Natural killer cell (primary cell): Measurements from ENCODE around the gene CRYGA. TPM values are rescaled to one million over a fixed set of nuclear protein-coding genes. Genes with fewer than 3 reads are reported as not detected.

Experiments used
- ATAC-seq, 3 donors: fragments of 150-1000 bp in 2 of 3; fragments of 200-7000 bp in 1 of 3; cut with Tn5 transposase; 1 replicate in 1 of 3; 2 replicates in 2 of 3; pipeline ENCODE4 v1.10.0; 2021; ENCODE audit warnings: mild to moderate bottlenecking in 2 of 3, moderate library complexity in 2 of 3
- DNase-seq, 2 donors: peaks; one replicate each; pipeline versions ENCODE4 v3.0.0 to v3.0.0-alpha.2; 2013 to 2021; ENCODE audit warnings: mixed read lengths in 1 of 2
- H3K27ac ChIP-seq: one replicate; pipeline ENCODE4 v1.5.1; 2013; ENCODE audit warnings: mild to moderate bottlenecking, low read length
- H3K27me3 ChIP-seq: one replicate; pipeline ENCODE4 v1.6.1; 2013; ENCODE audit warnings: low read length; ENCODE audit not compliant: control insufficient read depth, insufficient read depth
- H3K36me3 ChIP-seq: one replicate; pipeline ENCODE4 v1.6.1; 2013; ENCODE audit warnings: low read length; ENCODE audit not compliant: control insufficient read depth, insufficient read depth
- H3K4me1 ChIP-seq: one replicate; pipeline ENCODE4 v1.6.1; 2013; ENCODE audit warnings: low read length; ENCODE audit not compliant: control insufficient read depth, insufficient read depth
- H3K4me3 ChIP-seq: one replicate; pipeline ENCODE4 v1.5.1; 2013; ENCODE audit warnings: low read length
- H3K9me3 ChIP-seq: one replicate; pipeline ENCODE4 v1.6.1; 2013; ENCODE audit warnings: low read length; ENCODE audit not compliant: control insufficient read depth, insufficient read depth
- H3K27ac Mint-ChIP-seq, 2 donors: one replicate each; pipeline ENCODE4 v1.8.0; 2022; ENCODE audit warnings: mild to moderate bottlenecking in 2 of 2, mixed read lengths in 2 of 2, moderate library complexity in 1 of 2
- H3K27me3 Mint-ChIP-seq, 2 donors: one replicate each; pipeline ENCODE4 v1.8.0; 2022; ENCODE audit warnings: low read depth in 2 of 2, mixed read lengths in 2 of 2
- H3K36me3 Mint-ChIP-seq: one replicate; pipeline ENCODE4 v1.8.0; 2022; ENCODE audit warnings: mixed read lengths
- H3K4me1 Mint-ChIP-seq, 2 donors: one replicate each; pipeline ENCODE4 v1.8.0; 2022; ENCODE audit warnings: mixed read lengths in 2 of 2
- H3K4me3 Mint-ChIP-seq: one replicate; pipeline ENCODE4 v1.8.0; 2022; ENCODE audit warnings: mild to moderate bottlenecking, moderate library complexity, mixed read lengths
- H3K9me3 Mint-ChIP-seq, 2 donors: one replicate each; pipeline ENCODE4 v1.8.0; 2022; ENCODE audit warnings: mixed read lengths in 2 of 2
- WGBS: methylation state at CpG from one replicate; pipeline ENCODE4 v1.1.7; 2013; ENCODE audit warnings: missing lambda C conversion rate; ENCODE audit not compliant: insufficient coverage; 5-methylcytosine and 5-hydroxymethylcytosine counted together
- intact Hi-C: fragments of 100-400 bp; cut with micrococcal nuclease; formaldehyde crosslinking; loops from one replicate; pipeline ENCODE4 v1.14.2; 2022
- total RNA-seq, 4 donors: library from RNA; stranded (reverse); fragments of 120-200 nt in 1 of 4; gene quantifications; one replicate each; pipeline versions ENCODE4 v1.2.3 to v1.2.4, GENCODE V29; 2013 to 2022
- TF ChIP-seq, protein P1 (sequence below): fragments of 200-600 bp; IDR thresholded peaks from one replicate; pipeline ENCODE4 v1.8.0; 2022; ENCODE audit warnings: antibody characterized with exemption

Gene CRYGA
- total RNA-seq, 3 donors from 2014 or later (not counting 1 experiment from before 2014, with no cell fraction given): not detected

DNA sequence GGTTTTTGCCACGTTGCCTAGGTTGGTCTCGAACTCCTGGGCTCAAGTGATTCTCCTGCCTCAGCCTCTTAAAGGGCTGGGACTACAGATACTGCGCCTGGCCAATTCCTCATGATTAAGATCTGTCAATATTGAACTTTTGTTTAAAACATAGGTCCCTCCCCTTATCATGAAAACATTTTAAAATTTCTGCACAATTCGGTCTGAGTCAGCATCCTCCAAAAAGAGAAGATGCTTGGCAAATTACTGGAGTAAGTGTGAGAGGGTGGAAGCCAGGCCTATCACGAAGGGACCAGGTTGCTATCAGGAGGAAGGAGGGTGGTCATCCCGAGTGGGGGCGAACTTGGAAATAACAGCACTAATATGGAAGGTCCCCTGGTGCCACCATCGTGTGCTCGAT lies 10.8 kb upstream of the CRYGA start:
- H3K36me3 Mint-ChIP-seq: no peaks in the 10 kb centered on the region
- Histone ChIP-seq H3K36me3 (no peaks in the 10 kb centered on the region), H3K27ac (no peak overlapping the region), H3K4me3 (no peak overlapping the region), H3K9me3 (no peaks in the 10 kb centered on the region), H3K4me1 (no peaks in the 10 kb centered on the region), H3K27me3 (no peaks in the 10 kb centered on the region)
- no peak overlapping the region for H3K27ac Mint-ChIP-seq
- H3K4me3 Mint-ChIP-seq: no peak overlapping the region
- peaks cover 7 to 14% of the 10 kb centered on the region in 2 donors for H3K27me3 Mint-ChIP-seq
- no peaks in the 10 kb centered on the region for H3K9me3 Mint-ChIP-seq
- 89% methylated on average over 9 of the region's 9 CpGs for WGBS
- peaks cover 0 to 10% of the 10 kb centered on the region in 2 donors for H3K4me1 Mint-ChIP-seq
- intact Hi-C loops: no loop called here
- ATAC-seq (no peak), DNase-seq (no peak)
- TF ChIP-seq, protein P1, sequence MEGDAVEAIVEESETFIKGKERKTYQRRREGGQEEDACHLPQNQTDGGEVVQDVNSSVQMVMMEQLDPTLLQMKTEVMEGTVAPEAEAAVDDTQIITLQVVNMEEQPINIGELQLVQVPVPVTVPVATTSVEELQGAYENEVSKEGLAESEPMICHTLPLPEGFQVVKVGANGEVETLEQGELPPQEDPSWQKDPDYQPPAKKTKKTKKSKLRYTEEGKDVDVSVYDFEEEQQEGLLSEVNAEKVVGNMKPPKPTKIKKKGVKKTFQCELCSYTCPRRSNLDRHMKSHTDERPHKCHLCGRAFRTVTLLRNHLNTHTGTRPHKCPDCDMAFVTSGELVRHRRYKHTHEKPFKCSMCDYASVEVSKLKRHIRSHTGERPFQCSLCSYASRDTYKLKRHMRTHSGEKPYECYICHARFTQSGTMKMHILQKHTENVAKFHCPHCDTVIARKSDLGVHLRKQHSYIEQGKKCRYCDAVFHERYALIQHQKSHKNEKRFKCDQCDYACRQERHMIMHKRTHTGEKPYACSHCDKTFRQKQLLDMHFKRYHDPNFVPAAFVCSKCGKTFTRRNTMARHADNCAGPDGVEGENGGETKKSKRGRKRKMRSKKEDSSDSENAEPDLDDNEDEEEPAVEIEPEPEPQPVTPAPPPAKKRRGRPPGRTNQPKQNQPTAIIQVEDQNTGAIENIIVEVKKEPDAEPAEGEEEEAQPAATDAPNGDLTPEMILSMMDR: no peak

DNA sequence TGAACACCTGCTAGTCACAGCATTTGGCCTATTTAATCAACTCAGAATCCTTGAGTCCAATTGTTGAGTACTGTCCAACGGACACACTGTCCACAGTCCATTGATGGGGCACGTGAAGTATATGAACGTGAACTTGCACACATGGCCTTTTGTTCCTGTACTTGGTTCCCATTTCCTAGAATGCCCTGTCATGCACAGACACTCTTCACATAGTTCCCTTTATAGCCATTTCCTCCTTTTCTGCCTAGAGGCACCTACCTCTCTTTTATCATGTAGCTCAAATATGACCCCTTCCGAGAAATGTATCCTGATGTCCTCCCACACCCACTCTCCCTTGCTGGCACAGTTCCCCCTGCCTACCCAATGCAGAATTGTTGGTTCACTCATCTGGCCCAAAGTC lies 8.7 kb upstream of the CRYGA start:
- H3K9me3 Mint-ChIP-seq: no peaks in the 10 kb centered on the region
- DNase-seq (no peak), ATAC-seq (no peak)
- Histone ChIP-seq H3K27me3 (no peaks in the 10 kb centered on the region), H3K4me3 (no peak overlapping the region), H3K36me3 (no peaks in the 10 kb centered on the region), H3K9me3 (no peaks in the 10 kb centered on the region), H3K4me1 (no peaks in the 10 kb centered on the region), H3K27ac (no peak overlapping the region)
- H3K27ac Mint-ChIP-seq: no peak overlapping the region
- no peak overlapping the region for H3K4me3 Mint-ChIP-seq
- intact Hi-C loops: no loop called here
- WGBS: 22% methylated on average over 4 of the region's 4 CpGs
- TF ChIP-seq, protein P1: no peak
- H3K27me3 Mint-ChIP-seq: peaks cover 9 to 14% of the 10 kb centered on the region in 2 donors
- peaks cover 0 to 10% of the 10 kb centered on the region in 2 donors for H3K4me1 Mint-ChIP-seq
- no peaks in the 10 kb centered on the region for H3K36me3 Mint-ChIP-seq

DNA sequence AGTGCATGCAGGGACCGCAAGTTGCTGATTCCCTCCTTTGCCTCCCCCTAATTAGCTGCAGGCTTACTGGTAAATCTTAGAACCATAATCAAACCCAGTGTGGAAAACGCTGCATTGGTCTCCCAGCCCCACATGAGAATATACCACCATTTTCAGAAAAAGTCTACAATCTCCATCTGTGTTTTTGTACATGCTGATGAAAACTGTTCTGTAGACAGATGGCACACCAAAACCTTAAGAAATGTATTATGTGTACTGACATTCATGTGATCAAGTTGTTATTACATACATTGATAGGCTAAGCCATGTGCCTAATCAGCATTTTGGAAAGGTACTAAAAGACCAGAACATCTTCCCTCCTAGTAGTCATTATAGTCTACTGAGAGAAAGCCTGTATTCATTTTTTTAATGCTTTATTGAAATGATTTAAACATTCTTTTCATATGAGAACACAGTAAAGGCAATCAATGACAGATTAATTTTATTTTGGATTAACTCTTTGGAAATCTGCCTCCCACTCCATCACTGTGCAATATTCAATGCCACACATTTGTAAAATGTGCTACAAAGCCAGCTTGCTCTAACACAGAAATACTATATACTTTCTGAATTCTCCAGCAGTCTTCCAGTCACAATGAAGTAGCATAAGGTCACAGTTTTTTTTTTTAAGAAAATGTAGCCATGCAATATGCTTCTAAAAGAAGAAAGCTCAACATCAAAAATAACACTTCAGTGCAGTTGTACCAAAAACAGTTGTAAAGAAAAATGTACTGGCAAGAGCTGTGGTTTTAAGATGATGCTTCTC lies 1.8 kb upstream of the CRYGA start:
- H3K27me3 ChIP-seq: no peaks in the 10 kb centered on the region
- H3K27ac ChIP-seq: no peak overlapping the region
- H3K27ac Mint-ChIP-seq: no peak overlapping the region
- DNase-seq (no peak), ATAC-seq (no peak)
- no peaks in the 10 kb centered on the region for H3K36me3 ChIP-seq
- WGBS: 91% methylated on average over 2 of the region's 2 CpGs
- intact Hi-C loops: no loop called here
- no peaks in the 10 kb centered on the region for H3K36me3 Mint-ChIP-seq
- no peaks in the 10 kb centered on the region for H3K9me3 ChIP-seq
- no peak overlapping the region for H3K4me3 ChIP-seq
- H3K9me3 Mint-ChIP-seq: no peaks in the 10 kb centered on the region
- TF ChIP-seq, protein P1: no peak
- no peaks in the 10 kb centered on the region for H3K4me1 Mint-ChIP-seq
- no peaks in the 10 kb centered on the region for H3K4me1 ChIP-seq
- peaks cover 8 to 9% of the 10 kb centered on the region in 2 donors for H3K27me3 Mint-ChIP-seq
- H3K4me3 Mint-ChIP-seq: no peak overlapping the region

DNA sequence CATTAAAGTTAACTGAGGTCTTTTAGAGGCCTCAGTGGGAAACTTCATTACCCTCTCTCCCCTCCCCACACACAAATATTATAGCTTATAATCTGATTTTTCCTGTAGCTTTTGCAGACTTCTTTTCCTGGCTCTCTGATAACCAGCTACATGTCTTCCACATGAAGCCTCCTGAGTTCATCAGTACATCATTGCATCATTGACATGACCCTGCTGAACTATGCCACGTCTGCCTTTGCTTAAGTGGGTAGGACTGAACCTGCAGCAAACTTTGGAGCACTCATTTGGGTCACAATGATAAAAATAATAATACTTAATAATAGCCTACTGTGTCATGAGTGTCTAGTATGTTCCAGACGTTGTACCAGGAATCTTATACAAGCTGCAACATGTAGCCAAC lies 7.0 kb downstream of the CRYGA start:
- H3K27me3 Mint-ChIP-seq: peaks cover 0 to 3% of the 10 kb centered on the region in 2 donors
- DNase-seq (no peak), ATAC-seq (no peak)
- no peaks in the 10 kb centered on the region for H3K36me3 Mint-ChIP-seq
- H3K4me1 Mint-ChIP-seq: no peaks in the 10 kb centered on the region
- Histone ChIP-seq H3K4me1 (no peaks in the 10 kb centered on the region), H3K9me3 (no peaks in the 10 kb centered on the region), H3K27ac (no peak overlapping the region), H3K36me3 (no peaks in the 10 kb centered on the region), H3K4me3 (no peak overlapping the region), H3K27me3 (no peaks in the 10 kb centered on the region)
- no peak overlapping the region for H3K4me3 Mint-ChIP-seq
- TF ChIP-seq, protein P1: no peak
- intact Hi-C loops: no loop called here
- H3K27ac Mint-ChIP-seq: no peak overlapping the region
- no peaks in the 10 kb centered on the region for H3K9me3 Mint-ChIP-seq
- 60% methylated on average over 2 of the region's 2 CpGs for WGBS
